ENCODE data around the gene SELENOH. TPM values are rescaled to one million over a fixed set of nuclear protein-coding genes. Genes with fewer than 3 reads are reported as not detected.

SELENOH gene
- polyA plus RNA-seq, 1 experiment = 104 TPM

- no peak for TF ChIP-seq CTCF (IDR thresholded peaks at IDR 0.05; ENCODE audit: low read depth, low read length)
- Histone ChIP-seq H3K4me3 (ENCODE audit: low read depth, low read length) (no peak overlapping the region), H3K27ac (ENCODE audit: low read depth, low read length) (no peak overlapping the region), H3K9me3 (ENCODE audit: control insufficient read depth, insufficient read depth, low read length) (no peaks in the 10 kb centered on the region), H3K27me3 (ENCODE audit: control insufficient read depth, insufficient read depth, low read length) (no peaks in the 10 kb centered on the region)
- CTCF ChIA-PET = interaction anchor here (0.8 to 9.6 kb wide), 2 partner anchors 16 to 56 kb away, joined by 5 to 149 read pairs; partner anchors contain the start of gene CTNND1
- POLR2A ChIA-PET = no interaction called here
- DNase-seq (ENCODE audit: low read depth, low spot score) = no peak
These were observed 3.9 kb downstream of the SELENOH start for GRCh38 chr11:57745206-57745605.

- no peak for DNase-seq (ENCODE audit: low read depth, low spot score)
- Histone ChIP-seq H3K27ac (ENCODE audit: low read depth, low read length) (no peak overlapping the region), H3K9me3 (ENCODE audit: control insufficient read depth, insufficient read depth, low read length) (no peaks in the 10 kb centered on the region), H3K27me3 (ENCODE audit: control insufficient read depth, insufficient read depth, low read length) (no peaks in the 10 kb centered on the region), H3K4me3 (ENCODE audit: low read depth, low read length) (no peak overlapping the region)
- no peak for TF ChIP-seq CTCF (IDR thresholded peaks at IDR 0.05; ENCODE audit: low read depth, low read length)
- ChIA-PET CTCF (interaction anchor here (1.5 to 9.6 kb wide), 2 partner anchors 55 to 778 kb away, joined by 4 to 149 read pairs; no protein-coding TSS in a partner anchor), POLR2A (no interaction called here)
These were observed 5.6 kb downstream of the SELENOH start for GRCh38 chr11:57746920-57747319.

- Histone ChIP-seq H3K27ac (ENCODE audit: low read depth, low read length) (no peak overlapping the region), H3K27me3 (ENCODE audit: control insufficient read depth, insufficient read depth, low read length) (no peaks in the 10 kb centered on the region), H3K4me3 (ENCODE audit: low read depth, low read length) (no peak overlapping the region), H3K9me3 (ENCODE audit: control insufficient read depth, insufficient read depth, low read length) (peaks cover 7% of the 10 kb centered on the region; the same call in 1 of the 2 replicates)
- no peak for DNase-seq (ENCODE audit: low read depth, low spot score)
- no peak for TF ChIP-seq CTCF (IDR thresholded peaks at IDR 0.05; ENCODE audit: low read depth, low read length)
- ChIA-PET POLR2A (interaction anchor here (1.4 to 1.8 kb wide), 2 partner anchors 10 to 50 kb away, joined by 3 to 6 read pairs; partner anchors contain the start of gene CTNND1), CTCF (interaction anchor here (0.5 to 9.6 kb wide), 20 partner anchors 9 to 775 kb away, joined by 3 to 149 read pairs (median 4); partner anchors contain the start of genes CTNND1 and SELENOH)
These were observed 9.9 kb downstream of the SELENOH start for GRCh38 chr11:57751176-57751575.

- ChIA-PET POLR2A (interaction anchor here (0.5 to 1.8 kb wide), 4 partner anchors 9 to 49 kb away, joined by 3 to 6 read pairs (median 4); partner anchors contain the start of genes CTNND1 and SELENOH), CTCF (interaction anchor here (0.5 to 9.6 kb wide), 20 partner anchors 8 to 774 kb away, joined by 3 to 149 read pairs (median 4); partner anchors contain the start of genes CTNND1 and SELENOH)
- no peak for DNase-seq (ENCODE audit: low read depth, low spot score)
- Histone ChIP-seq H3K4me3 (ENCODE audit: low read depth, low read length) (no peak within 1 kb of the TSS), H3K27me3 (ENCODE audit: control insufficient read depth, insufficient read depth, low read length) (no peaks in the 10 kb centered on the region), H3K9me3 (ENCODE audit: control insufficient read depth, insufficient read depth, low read length) (peaks cover 7% of the 10 kb centered on the region; the same call in 1 of the 2 replicates), H3K27ac (ENCODE audit: low read depth, low read length) (no peak within 1 kb of the TSS)
- peak; percentile 56 for TF ChIP-seq CTCF (IDR thresholded peaks at IDR 0.05; ENCODE audit: low read depth, low read length)
These were observed 10.5 kb downstream of the SELENOH start, which contains the start of gene BTBD18 for GRCh38 chr11:57751676-57752253. BTBD18 (minus strand) TSS chr11:57751819; CDS start chr11:57751188, 631 bp downstream.

- ChIA-PET CTCF (interaction anchor here (0.6 to 9.6 kb wide), 4 partner anchors 8 to 49 kb away, joined by 8 to 149 read pairs (median 10); partner anchors contain the start of genes CTNND1 and SELENOH), POLR2A (interaction anchor here (1.4 to 1.8 kb wide), 2 partner anchors 8 to 11 kb away, joined by 3 to 4 read pairs; partner anchors contain the start of genes CTNND1 and SELENOH)
- DNase-seq (ENCODE audit: low read depth, low spot score) = no peak
- no peak for TF ChIP-seq CTCF (IDR thresholded peaks at IDR 0.05; ENCODE audit: low read depth, low read length)
- peaks cover 7% of the 10 kb centered on the region; the same call in 1 of the 2 replicates for H3K9me3 ChIP-seq (ENCODE audit: control insufficient read depth, insufficient read depth, low read length)
- no peak overlapping the region for H3K27ac ChIP-seq (ENCODE audit: low read depth, low read length)
- no peak overlapping the region for H3K4me3 ChIP-seq (ENCODE audit: low read depth, low read length)
- H3K27me3 ChIP-seq (ENCODE audit: control insufficient read depth, insufficient read depth, low read length) = no peaks in the 10 kb centered on the region
These were observed 11.7 kb downstream of the SELENOH start for GRCh38 chr11:57752954-57753353.
